Mucosa of descending colon (tissue), 3 donors: ENCODE measurements around the gene GRB7. TPM values are rescaled to one million over a fixed set of nuclear protein-coding genes. Genes with fewer than 3 reads are reported as not detected.

Experiments used
- ATAC-seq: fragments of 200-7000 bp; cut with Tn5 transposase; one replicate; pipeline ENCODE4 v1.9.1; 2020; ENCODE audit warnings: mild to moderate bottlenecking, moderate library complexity
- DNase-seq, 3 donors: peaks; one replicate each; pipeline ENCODE4 v3.0.0-alpha.2; 2020
- H3K36me3 ChIP-seq: fragments of 200-600 bp; one replicate; pipeline ENCODE4 v1.8.0; 2021; ENCODE audit warnings: low read depth, mild to moderate bottlenecking
- H3K4me1 ChIP-seq: fragments of 200-600 bp; one replicate; pipeline ENCODE4 v1.8.0; 2021; ENCODE audit warnings: low read depth, mild to moderate bottlenecking
- H3K4me3 ChIP-seq: fragments of 200-600 bp; one replicate; pipeline ENCODE4 v1.8.0; 2021; ENCODE audit warnings: mild to moderate bottlenecking
- H3K9me3 ChIP-seq: fragments of 200-600 bp; one replicate; pipeline ENCODE4 v1.8.0; 2021; ENCODE audit warnings: mild to moderate bottlenecking
- CTCF ChIP-seq: fragments of 200-600 bp; IDR thresholded peaks from one replicate; pipeline ENCODE4 v1.8.0; 2022; ENCODE audit warnings: antibody characterized with exemption, mild to moderate bottlenecking
- intact Hi-C, 2 donors: fragments of 100-400 bp; cut with DNase I in 1 of 2; cut with micrococcal nuclease in 1 of 2; formaldehyde crosslinking; loops; one replicate each; pipeline versions ENCODE4 v1.11.0 to v1.11.1; 2022; cut with DNase I, micrococcal nuclease
- total RNA-seq, 3 donors: library from RNA; stranded (reverse); fragmentation: NEBNext Ultra II Directional in 2 of 3; extraction: Animal tissue kit (Norgen Biotek cat#: 25700) in 2 of 3; gene quantifications; one replicate each; pipeline versions ENCODE4 v1.2.1 to v1.2.4, GENCODE V29; 2021 to 2023
- donor health status: DM: no; HTN: no; CAD: no; lungs with moderate emphysema.
- donor health status: DM: no; HTN: no; CAD: no.
- donor health status: DM: no; HTN: yes; CAD: no.

Gene GRB7
- total RNA-seq, 3 donors from 2014 or later, result 13.6 to 49.0 (median 28.0) TPM

GRCh38 chr17:39765175-39765574 lies 27.4 kb downstream of the GRB7 start:
- Histone ChIP-seq H3K9me3 (no peaks in the 10 kb centered on the region), H3K4me3 (no peak overlapping the region), H3K36me3 (no peaks in the 10 kb centered on the region), H3K4me1 (no peaks in the 10 kb centered on the region)
- DNase-seq, result no peak
- intact Hi-C loops, result no loop called here
- ATAC-seq, result no peak
- no peak for TF ChIP-seq CTCF

GRCh38 chr17:39765766-39766165 lies 28.0 kb downstream of the GRB7 start:
- DNase-seq (no peak), ATAC-seq (no peak)
- intact Hi-C loops, result no loop called here
- Histone ChIP-seq H3K36me3 (no peaks in the 10 kb centered on the region), H3K4me1 (no peaks in the 10 kb centered on the region), H3K4me3 (no peak overlapping the region), H3K9me3 (no peaks in the 10 kb centered on the region)
- TF ChIP-seq CTCF, result no peak

GRCh38 chr17:39767147-39767546 lies 29.4 kb downstream of the GRB7 start:
- Histone ChIP-seq H3K4me3 (no peak overlapping the region), H3K9me3 (no peaks in the 10 kb centered on the region), H3K36me3 (no peaks in the 10 kb centered on the region), H3K4me1 (no peaks in the 10 kb centered on the region)
- TF ChIP-seq CTCF, result no peak
- DNase-seq, result no peak
- ATAC-seq, result no peak
- intact Hi-C loops, result no loop called here

- no peak for TF ChIP-seq CTCF
- H3K36me3 ChIP-seq, result no peaks in the 10 kb centered on the region
- no peak for DNase-seq
- H3K9me3 ChIP-seq, result no peaks in the 10 kb centered on the region
- no peak overlapping the region for H3K4me3 ChIP-seq
- ATAC-seq, result peak; percentile 78
- H3K4me1 ChIP-seq, result no peaks in the 10 kb centered on the region
- intact Hi-C loops, result loop anchor here in 1 of 2 donors (10.0 kb wide), 1 partner anchor 95 kb away; the partner anchor contains the start of genes IKZF3 and ZPBP2
Measured at GRCh38 chr17:39769974-39770587, 32.3 kb downstream of the GRB7 start.

- no peak for TF ChIP-seq CTCF
- Histone ChIP-seq H3K36me3 (no peaks in the 10 kb centered on the region), H3K4me1 (no peaks in the 10 kb centered on the region), H3K4me3 (no peak overlapping the region), H3K9me3 (no peaks in the 10 kb centered on the region)
- DNase-seq, result no peak
- intact Hi-C loops, result loop anchor here in 1 of 2 donors (10.0 kb wide), 1 partner anchor 92 kb away; the partner anchor contains the start of genes IKZF3 and ZPBP2
- no peak for ATAC-seq
Measured at GRCh38 chr17:39772415-39772814, 34.7 kb downstream of the GRB7 start.
